AG08395 (cell line): Measurements from ENCODE around the gene M6PR.
"Not testable (repeated sequence)": the region's sequence is repeated elsewhere in the genome, so short reads cannot be mapped to it uniquely, and the experiment has no call there.

ENCODE experiments used
- DNase-seq: peaks from one replicate; pipeline ENCODE4 v3.0.0; 2012; ENCODE audit warnings: mixed read lengths, low spot score

Gene M6PR

DNA sequence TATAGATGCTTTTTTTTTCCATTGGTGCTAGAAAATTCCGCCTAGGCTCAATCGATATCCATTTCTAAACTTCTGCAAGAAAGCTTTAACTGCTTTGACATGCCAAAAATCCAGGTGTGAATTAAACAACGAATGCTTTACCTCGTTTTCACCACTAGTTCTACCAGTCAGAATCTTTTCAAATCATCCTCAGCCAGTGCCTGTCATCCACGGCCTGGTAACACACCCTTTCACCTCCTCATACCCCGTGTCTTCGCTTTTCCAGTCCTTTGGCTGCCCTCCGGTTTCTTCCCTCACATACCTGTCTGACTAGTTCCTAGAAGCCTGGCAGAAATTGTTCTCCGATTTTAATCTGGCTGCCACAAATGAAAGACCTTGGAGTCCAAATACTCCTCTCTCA, 36.5 kb downstream of the M6PR start:
- no peak for DNase-seq

DNA sequence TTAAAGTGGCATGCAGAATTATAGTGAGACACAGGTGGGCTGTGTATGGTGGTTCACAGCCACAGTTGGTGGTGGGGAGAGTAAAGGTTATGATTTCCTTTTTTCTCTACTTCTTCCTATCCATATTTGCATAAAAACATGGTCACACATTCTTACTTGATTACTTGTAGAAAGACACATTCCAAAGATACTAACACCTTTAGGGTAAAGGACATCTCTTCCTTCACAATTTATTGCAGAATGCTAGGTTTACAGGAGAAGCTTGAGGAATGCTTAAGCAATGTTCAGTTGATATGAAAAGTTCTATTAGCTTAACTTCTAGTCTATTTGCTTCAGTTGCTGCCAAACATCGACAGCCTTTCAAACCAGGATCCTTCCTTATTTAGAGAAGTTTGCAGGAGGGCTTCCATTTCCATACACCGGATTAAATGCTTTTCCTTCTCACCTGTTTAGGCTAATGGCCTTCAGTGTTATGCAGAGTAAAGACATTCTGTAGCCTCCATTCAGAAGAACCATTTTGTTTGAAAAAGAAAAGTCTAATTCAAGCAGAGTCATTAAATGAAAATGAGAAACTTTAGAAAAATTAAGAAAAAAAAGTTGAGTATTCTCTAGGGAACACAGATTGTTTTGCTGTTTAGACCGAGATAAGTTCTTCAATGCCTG, 37.7 kb downstream of the M6PR start:
- no peak for DNase-seq

DNA sequence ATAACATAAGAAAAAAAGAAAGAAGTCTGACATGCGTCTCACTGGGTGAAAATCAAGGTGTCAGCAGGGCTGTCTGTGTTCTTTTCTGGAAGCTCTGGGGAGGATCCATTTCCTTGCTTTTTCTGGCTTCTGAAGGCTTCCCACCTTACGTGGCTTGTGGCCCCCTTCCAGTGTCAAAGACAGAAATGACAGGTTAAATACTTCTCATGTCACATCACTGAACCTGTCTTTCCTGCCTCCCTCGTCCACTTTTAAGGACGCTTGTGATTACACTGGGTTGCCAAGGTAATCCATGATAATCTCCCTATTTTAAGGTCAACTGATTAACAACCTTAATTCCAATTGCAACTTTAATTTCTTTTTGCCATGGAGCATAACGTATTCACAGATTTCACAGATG, 39.7 kb downstream of the M6PR start:
- no peak for DNase-seq

DNA sequence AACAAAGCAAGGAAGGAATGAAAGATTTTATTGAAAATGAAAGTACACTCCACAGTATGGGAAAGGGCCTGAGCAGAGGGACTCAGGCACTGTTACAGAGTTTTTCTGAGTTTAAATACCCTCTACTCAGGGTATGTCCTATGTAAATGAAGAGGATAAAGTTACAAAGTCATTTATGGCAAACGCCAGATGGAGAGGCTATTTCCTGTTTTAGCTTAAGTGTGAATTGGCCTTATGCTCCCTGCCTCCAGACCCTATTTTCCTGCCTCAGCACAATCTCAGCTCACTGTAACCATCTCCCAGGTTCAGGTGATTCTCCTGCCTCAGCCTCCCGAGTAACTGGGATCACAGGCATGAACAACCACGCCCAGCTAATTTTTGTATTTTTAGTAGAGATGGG, 41.9 kb downstream of the M6PR start:
- no peak for DNase-seq

DNA sequence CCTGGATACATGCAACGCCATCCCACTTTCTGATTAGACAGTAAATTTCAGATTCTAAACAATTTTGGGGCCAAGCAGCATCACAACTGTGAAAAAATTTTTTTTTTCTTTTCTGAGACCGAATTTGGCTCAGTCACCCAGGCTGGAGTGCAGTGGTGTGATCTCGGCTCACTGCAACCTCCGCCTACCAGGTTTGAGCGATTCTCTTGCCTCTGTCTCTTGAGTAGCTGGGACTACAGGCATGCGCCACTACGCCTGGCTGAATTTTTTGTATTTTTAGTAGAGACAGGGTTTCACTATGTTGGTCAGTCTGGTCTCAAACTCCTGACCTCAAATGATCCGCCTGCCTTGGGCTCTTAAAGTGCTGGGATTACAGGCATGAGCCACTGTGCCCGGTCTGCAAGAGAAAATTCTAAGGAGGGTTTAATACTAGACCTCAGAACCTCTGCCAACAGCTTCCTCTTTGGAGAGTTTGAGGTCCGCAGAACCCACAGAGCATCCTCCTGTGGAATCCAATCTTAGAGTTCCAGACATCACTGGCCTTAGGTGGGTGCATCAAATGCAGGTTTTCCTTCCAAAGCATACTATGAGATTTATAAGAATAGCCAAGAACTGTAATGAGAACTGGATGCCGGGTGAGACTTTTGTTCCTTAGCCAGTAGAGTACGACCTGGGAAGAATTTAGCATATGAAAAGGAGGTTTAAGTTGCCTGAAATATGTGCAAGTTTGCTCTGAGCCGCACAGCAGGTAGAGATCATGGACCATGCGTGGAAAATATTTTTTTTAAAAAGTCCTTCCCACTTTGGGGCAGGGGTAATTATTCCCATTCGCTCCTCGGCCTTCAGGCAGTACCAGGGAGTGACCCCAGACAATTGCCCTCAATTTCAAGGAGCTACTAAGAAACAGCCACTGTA, 42.9 kb downstream of the M6PR start:
- no peak for DNase-seq

DNA sequence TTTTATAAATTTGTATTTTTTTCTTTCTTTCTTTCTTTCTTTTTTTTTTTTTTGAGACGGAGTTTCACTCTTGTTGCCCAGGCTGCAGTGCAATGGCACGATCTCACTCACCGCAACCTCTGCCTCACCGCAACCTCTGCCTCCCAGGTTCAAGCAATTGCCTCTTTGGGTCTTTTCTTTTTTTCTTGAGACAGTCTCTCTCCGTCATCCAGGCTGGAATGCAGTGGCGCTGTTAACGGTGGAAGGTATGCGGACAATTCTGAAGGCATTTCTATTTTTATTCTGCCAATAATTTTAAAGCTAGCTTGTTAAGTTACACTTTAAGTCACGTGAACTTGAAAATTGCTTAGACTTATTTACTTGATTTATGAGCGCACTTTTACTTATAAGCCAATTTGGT, 43.9 kb downstream of the M6PR start:
- DNase-seq: no peak

DNA sequence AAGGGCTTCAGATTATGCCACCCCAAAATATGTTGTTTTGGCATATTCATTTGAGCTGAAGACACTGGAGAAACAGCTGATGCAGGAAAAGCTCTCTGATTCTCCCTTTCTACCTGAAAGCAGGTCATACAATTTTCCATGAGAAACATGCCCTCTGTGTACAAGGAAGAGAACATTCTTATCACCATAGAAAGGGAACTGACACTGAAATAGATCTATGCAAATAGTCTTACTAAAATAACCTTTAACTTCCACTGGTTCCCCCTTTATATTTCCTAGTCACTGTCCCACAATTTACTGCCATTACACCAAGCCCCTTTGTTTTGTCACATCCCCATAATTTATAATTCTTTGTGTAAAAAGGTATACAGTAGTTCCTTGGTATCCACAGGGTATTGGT, 44.8 kb downstream of the M6PR start:
- no peak for DNase-seq

DNA sequence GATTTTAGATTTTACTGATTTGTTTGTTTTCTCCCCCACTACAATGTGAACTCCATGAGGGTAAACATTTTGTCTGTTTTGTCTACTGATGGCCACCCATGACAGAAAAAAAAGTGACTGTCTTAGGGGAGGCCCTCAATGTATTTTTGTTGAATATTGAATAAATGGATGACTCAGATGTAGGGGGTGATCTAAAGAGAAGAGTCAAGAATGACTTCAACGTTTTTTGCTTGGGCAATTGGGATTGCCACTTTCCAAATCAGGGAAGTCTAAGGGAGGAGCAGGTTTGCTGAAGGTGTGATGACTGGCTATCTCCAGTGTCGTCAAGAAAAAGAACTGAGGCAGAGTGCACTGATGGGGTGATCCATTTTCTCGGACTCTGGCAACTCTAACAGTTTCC, 45.8 kb downstream of the M6PR start:
- no peak for DNase-seq

DNA sequence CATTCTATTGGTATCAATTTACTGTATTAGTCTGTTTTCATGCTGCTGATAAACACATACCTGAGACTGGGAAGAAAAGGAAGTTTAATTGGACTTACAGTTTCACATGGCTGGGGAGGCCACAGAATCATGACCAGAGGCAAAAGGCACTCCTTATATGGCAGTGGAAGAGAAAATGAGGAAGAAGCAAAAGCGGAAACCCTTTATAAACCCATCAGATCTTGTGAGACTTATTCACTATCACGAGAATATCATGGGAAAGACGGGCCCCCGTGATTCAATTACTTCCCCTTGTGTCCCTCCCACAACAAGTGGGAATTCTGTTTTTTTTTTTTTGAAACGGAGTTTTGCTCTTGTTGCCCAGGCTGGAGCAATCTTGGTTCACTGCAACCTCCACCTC, 46.7 kb downstream of the M6PR start:
- DNase-seq: not testable (repeated sequence)

DNA sequence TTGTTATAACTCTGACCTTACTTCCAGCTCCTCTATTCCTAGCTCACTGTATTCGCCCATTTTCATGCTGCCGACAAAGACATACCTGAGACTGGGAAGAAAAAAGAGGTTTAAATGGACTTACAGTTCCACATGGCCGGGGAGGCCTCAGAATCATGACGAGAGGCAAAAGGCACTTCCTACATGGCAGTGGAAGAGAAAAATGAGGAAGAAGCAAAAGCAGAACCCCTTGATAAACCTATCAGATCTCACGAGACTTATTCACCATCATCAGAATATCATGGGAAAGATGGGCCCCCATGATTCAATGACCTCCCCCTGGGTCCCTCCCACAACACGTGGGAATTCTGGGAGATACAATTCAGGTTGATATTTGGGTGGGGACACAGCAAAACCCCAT, 49.6 kb downstream of the M6PR start:
- no peak for DNase-seq

DNA sequence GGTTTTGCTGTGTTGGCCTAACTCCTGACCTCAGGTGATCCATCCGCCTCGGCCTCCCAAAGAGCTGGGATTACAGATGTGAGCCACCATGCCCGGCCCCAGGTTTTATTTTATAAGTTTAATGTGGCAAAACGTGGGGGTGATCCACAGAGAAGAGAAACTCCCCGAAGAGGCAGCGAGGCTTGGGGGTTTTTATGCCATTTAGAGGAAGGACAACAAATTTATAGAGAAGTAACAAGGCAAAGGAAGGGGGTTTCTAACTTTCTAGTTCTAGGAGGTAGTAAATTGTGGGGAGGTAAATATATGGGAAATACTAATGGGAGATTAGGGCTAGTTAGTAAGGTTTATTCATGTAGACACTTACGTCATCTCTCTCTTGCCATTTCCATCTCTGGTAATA, 52.4 kb downstream of the M6PR start:
- no peak for DNase-seq

DNA sequence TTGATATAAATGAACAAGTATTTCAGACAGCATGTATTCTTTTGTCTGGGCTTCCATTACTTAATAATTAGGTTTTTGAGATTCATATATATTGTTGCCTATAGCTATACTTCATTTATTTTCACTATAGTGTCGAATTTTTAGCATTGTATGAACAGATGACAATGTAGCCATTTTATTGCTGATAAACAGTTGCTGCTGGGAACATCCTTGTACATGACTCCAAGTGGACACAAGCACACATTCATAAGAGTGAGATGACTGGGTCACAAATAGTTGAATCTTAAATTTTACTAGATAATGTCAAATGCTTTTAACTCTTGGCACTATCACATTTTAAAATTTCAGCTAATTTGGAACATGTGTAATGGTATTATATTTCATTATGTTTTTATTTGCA, 54.5 kb downstream of the M6PR start:
- DNase-seq: no peak

DNA sequence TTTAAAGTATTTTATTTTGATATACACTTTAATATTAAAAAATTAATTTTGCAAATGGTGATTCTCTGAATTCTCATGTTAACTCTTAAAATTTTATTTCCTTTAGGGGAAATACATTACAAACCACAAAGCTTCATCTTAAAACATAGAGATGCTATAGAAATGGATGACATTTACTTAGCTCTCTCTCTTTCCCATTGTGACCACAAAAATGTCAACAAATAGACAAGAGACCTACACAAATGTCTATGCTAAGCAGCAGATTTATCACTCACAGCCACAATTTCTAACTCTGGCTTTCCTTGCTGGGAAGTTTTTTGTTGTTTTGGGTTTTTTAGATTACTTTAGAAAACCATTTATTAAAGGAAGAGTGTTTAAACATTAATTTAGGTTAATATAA, 55.1 kb downstream of the M6PR start:
- no peak for DNase-seq

DNA sequence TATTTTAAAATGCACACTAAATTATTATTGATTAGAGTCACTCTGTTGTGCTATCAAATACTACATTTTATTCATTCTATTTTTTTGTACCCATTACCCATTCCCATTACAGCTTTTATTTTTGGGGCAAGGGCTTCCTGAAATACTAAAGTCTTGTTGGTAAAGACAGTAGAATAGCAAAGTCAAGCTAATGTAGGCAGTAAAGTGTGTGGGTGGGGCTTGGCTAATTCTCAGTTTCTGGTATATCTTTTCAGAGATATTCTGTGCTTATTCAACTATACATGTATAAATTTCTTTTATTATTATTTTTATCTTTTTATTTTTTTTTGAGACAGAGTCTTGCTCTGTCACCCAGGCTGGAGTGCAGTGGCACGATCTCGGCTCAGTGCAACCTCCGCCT, 57.5 kb downstream of the M6PR start:
- no peak for DNase-seq
